Vagina (tissue), 2 donors: ENCODE results near the gene EYS.

Source experiments
- CTCF ChIP-seq, 3 experiments: fragments of 450-650 bp in 2 of 3; fragments of 200-600 bp in 1 of 3; sonication (generic) in 1 of 3; IDR thresholded peaks; one replicate each; pipeline ENCODE4 v1.5.1; 2017 to 2019; ENCODE audit warnings: antibody characterized with exemption in 3 of 3, mild to moderate bottlenecking in 2 of 3, moderate library complexity in 2 of 3
- POLR2A ChIP-seq, 2 donors: fragments of 450-650 bp; IDR thresholded peaks; one replicate each; pipeline ENCODE4 v1.6.1; 2017; ENCODE audit warnings: antibody characterized with exemption in 2 of 2, mild to moderate bottlenecking in 2 of 2, moderate library complexity in 2 of 2

- TF ChIP-seq POLR2A (IDR thresholded peaks at IDR 0.05) (no peak), CTCF (IDR thresholded peaks at IDR 0.05) (no peak)
These were observed 1413.7 kb downstream of the EYS start for GRCh38 chr6:64293298-64293697.
